GM19372 (cell line): ENCODE data around the gene GRM4.

Experiments used
- ATAC-seq: cut with Tn5 transposase; IDR thresholded peaks from one replicate; pipeline ENCODE4 v1.9.1; 2021; ENCODE audit warnings: mild to moderate bottlenecking, low read depth, moderate library complexity; ENCODE audit not compliant: unreplicated experiment

The GRM4 gene

GRCh38 chr6:34158876-34159275, 13.0 kb upstream of the GRM4 start:
- no peak for ATAC-seq

DNA sequence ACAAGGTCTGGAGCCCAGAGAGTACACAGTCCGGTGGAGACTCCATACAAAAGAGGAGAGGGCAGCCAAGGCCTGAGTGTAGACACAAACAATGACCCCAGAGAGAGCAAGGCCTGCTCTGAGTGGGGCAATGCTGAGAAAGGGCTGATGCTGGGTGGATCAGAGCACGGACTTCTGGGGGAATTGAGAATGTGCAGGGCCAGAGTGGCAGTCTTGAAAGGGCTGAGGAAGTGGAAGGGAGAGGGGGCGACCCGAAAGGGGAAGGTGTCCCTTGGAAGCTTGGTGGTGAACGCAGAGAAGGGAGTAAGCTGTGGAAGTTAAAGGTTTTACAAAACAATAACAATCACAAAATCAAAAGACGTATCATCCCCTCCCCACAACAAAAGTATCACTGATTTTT, 12.0 kb upstream of the GRM4 start:
- ATAC-seq = no peak

DNA sequence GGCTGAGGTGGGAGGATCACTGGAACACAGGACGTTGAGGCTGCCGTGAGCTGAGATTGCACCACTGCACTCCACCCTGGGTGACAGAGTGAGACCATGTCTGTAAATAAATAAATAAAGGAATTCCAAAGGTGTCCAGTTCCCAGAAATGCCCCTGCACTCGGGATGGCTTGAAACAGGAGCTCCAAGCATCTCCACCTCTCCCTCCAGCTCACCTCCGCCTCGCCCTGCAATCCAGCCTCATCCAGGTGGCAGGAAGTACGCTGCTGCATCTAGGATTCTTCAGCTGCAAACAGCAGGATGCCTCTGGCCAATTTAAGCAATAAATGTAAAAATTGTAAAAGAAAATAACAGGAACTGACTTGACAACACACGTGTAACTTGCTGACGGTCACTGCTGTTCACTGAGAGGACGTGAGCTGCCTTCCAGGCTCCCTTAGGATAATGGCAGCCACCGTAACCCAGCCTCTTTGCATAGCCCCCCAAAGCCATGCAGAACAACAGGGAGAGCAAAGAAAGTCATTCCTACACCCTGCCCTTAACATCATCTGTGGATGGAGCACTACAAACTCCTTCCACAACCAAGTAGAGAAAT, 11.4 kb upstream of the GRM4 start:
- no peak for ATAC-seq

- ATAC-seq = no peak
These were observed 9.8 kb upstream of the GRM4 start for GRCh38 chr6:34155471-34156300.

DNA sequence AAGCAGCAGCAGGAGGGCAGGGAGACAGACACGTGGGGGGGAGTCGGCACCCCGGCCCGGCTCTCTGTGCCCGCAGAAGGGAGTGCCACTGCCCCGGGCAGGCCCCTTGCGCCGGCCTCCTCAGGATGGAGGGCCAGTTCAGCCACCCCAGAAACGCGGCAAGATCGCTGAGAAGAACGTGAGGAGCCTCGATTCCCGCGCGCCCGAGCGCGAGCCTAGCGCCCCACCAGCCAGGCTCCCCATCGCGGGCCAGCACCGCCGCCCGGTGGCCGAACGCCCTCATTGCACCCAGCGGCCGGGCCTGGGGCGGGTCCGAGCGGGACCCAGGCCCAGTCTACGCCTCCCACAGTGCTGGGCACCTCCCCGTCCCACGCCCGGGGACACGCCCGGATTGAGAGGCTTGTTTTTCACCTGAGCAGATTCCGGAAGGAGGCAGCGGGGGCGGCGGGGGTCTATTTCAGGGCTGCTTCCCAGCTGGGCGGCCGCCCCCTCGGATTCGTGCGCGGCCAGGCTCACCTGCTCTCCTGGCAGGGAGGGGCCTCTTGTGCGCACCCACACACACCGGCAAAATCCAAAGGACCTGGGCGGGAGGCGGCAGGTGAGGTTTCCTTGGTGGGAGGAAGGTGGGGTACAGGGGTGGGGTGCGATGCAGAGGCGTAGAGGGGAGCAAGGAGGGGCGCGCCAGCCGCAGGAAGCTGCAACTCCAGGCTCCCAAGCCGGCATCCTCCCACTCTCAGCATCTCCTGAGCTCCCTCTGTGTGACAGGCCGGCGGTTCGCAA, 9.0 kb upstream of the GRM4 start:
- no peak for ATAC-seq

- ATAC-seq = no peak
These were observed 7.1 kb upstream of the GRM4 start for GRCh38 chr6:34152806-34153520.

GRCh38 chr6:34152042-34152524, 6.2 kb upstream of the GRM4 start:
- ATAC-seq = no peak

- ATAC-seq = no peak
These were observed 5.6 kb upstream of the GRM4 start for GRCh38 chr6:34151321-34152041.

GRCh38 chr6:34150766-34151165, 4.9 kb upstream of the GRM4 start:
- no peak for ATAC-seq

- ATAC-seq = no peak
These were observed 4.0 kb upstream of the GRM4 start for GRCh38 chr6:34149831-34150400.

GRCh38 chr6:34149452-34149810, 3.5 kb upstream of the GRM4 start:
- ATAC-seq = no peak

DNA sequence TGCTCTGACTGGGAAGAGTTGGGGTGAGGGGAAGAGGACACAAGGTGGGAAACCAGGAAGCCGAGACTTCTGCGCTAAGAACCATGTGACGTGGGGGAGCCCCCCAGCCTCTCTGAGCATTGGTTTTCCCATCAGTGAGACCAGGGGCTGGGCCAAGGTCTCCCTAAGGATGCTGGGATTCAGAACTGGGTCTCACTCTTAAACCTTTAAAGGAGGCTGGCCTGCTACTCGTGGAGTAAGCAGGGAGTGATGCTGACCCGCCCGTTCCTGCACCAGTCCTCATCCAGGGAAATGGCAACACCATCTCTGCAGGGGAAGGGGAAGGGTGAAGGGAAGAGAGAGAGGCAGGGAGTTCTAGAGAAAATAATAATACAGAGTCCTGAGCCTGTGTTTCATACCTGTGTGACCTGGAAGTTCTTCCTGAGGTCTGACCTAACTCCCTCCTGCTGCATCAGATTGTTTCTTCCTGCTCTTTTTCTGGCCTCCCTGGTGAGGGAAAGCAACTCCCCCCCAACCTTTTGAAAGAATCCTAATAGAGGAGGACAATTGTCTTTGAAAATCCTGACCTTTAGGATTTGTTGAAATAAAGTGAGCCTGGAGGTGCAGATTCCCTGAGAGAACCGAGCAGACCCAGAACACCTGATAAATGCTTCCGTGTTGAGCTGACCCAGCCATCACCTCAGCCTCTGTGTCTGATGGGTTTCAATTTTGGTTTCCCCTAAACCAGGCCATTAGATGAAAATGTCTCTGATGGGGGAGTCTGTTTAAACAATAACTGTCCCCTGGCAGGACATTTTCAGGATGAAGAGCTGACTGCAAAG, 3.0 kb upstream of the GRM4 start:
- ATAC-seq = no peak

- ATAC-seq = no peak
These were observed 2.2 kb upstream of the GRM4 start for GRCh38 chr6:34147906-34148630.

DNA sequence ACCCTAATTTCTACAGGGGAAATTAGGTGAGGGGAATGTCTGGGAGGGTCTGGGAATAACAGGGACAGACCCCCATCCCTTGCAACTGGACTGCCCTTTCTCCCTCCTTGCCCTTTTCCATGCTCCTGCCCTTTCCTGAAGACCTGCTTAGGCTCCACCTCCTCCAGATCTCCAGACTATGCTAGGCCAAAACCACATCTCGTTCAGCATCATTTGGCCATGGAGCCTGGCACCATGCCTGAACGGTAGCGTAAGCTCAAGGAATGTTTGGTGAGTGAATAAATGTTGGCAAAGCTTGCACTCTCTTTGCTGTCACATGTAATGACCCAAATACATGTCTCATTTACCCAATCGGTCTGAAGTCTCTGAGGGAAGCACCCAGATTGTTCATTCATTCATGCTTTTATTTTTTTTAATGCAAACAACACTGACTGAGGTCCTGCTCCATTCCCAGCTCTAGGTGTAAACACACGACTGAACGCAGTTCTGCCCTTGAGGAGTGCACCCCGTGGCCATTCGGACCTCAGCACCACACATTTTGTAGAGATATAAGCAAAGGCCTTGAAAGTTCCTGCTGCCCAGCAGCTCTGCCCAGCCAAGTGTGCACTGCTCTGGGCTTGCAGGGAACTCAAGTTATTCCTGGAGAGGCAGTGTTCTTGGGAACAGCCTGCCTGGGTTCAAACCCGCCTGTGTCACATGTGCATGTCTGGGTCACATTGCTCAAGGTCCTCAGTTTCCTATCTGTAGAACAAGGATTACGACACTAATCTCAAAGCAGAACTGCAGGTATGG, 1.1 kb upstream of the GRM4 start:
- no peak for ATAC-seq

DNA sequence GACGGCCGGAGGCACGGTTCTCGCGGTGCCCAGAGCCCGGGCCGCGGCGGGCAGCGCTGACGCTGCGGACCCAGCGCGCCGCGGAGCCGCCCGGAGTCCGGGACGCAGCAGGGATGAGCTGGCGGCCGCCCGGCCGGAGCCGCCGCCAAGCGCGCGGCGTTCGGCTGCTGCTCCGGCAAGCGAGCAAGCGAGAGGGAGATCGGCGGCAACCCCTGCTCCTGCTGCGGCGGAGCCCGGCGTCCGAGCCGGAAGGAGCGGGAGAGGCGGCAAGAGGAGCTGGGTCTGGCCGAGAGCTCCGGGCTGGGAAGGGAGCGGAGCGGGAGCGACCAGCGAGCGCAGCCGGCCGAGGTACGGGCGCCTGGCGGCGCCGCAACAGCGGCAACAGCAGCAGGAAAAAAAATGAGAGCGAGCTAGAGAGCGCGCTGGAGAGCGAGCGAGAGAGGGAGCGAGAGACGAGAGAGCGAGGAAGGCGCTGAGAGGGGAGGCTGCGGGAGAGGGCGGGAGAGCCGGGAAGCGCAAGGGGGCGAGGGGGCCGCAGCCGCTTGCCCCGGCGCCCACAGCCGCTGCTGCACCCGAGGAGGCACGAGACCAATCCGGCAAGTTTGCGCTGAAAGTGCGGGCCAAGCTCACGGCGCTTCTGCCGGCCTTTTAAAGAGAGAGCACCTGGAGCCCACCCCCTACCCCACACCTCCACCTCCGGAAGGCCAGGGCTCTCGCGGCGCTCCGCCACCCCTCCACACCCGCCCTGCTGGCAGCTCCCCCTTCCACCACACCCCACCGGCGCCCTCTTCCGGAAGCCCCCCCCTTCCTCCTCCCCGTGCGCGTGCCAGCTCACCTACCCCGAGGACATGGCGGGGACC, 496 bp downstream of the GRM4 start:
- ATAC-seq = no peak

- ATAC-seq = no peak
These were observed 1.2 kb downstream of the GRM4 start for GRCh38 chr6:34144581-34145160.
